ENCODE results near the gene PRXL2A. TPM values are rescaled to one million over a fixed set of nuclear protein-coding genes. Genes with fewer than 3 reads are reported as not detected.

Gene PRXL2A
- total RNA-seq, 1 experiment from 2014 or later: 47.1 TPM

DNA sequence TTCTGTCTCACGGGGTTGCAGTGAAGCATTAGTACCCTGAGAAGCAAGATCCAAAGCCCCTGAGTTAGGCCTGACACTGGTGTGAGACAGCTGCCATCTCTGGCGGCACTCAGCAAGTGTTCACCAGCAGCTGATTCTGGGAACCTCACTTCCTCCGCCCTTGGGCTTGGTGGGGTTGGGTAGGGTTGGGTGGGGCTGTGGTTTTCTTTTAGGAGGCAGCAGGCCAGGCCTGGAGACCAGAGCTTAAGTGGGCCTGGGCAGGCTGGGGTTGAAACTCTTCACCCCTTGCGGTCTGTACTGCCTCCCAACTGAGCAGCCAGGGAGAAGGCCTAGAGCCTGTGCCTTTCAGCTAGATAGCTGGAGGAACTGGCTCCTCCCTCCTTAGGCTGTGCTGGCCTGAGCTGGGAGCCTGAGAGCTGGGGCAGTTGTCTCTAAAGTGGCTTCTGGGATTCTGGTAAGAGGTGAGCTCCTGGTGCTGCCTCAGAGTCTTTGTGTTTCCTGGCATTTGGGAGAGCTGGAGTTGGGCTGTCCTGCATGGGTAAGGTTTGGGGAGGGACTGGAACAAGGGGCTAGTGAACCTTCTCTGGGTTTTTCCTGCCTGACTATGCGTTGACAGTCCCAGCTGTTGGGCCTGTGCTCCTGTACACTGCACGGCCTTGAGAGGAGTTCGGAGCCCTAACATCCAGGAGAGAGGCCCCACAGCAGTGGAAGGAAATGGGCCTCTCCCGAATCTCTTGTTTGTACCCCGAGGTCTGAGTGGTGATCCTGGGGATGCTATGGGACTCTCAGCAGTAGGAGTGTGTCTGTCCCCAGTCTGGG lies 50.9 kb downstream of the PRXL2A start:
- Histone ChIP-seq H3K79me1 (ENCODE audit: insufficient read depth, low read depth, low read length, poor library complexity, severe bottlenecking) (peaks cover 9% of the 10 kb centered on the region), H4K8ac (replicated peaks; ENCODE audit: insufficient read length, low read depth, low read length) (no peak overlapping the region), H3K79me2 (ENCODE audit: insufficient read depth, low read length) (peaks cover 35% of the 10 kb centered on the region; the same call in 1 of the 2 replicates), H3K18ac (ENCODE audit: insufficient read length, low read depth, low read length) (no peak overlapping the region), H3K9ac (ENCODE audit: extremely low read depth, insufficient read length, low read length) (no peak overlapping the region), H4K5ac (ENCODE audit: insufficient read length, low read depth, low read length) (no peak overlapping the region), H3K56ac (ENCODE audit: insufficient read length, low read depth, low read length) (no peak overlapping the region), H3K14ac (ENCODE audit: insufficient read depth, low read length) (peak overlapping the region; percentile 26; the same call in 1 of the 2 replicates), H2BK15ac (ENCODE audit: low read depth, low read length) (no peak overlapping the region), H2BK5ac (ENCODE audit: insufficient read length, low read length) (no peak overlapping the region), H3K9me3 (ENCODE audit: control insufficient read depth, low read depth, low read length) (no peaks in the 10 kb centered on the region), H3K23me2 (ENCODE audit: insufficient read length, low read depth, low read length, poor library complexity, severe bottlenecking) (peaks cover 13% of the 10 kb centered on the region), H3K23ac (ENCODE audit: insufficient read length, low read depth, low read length) (no peak overlapping the region), H3K4me2 (ENCODE audit: insufficient read depth, insufficient read length, low read length) (no peak overlapping the region), H2BK20ac (ENCODE audit: low read depth, low read length, poor library complexity, severe bottlenecking) (no peak overlapping the region), H2AK5ac (ENCODE audit: insufficient read length, low read length) (no peak overlapping the region), H3K27me3 (ENCODE audit: insufficient read depth, low read length) (no peaks in the 10 kb centered on the region; the same call in 1 of the 2 replicates), H3K4me1 (ENCODE audit: insufficient read depth, low read length) (peaks cover 34% of the 10 kb centered on the region), H3K27ac (ENCODE audit: insufficient read length, low read depth, low read length) (no peak overlapping the region), H2AFZ (ENCODE audit: low read length) (no peak overlapping the region), H3K4ac (ENCODE audit: low read depth, low read length) (no peak overlapping the region), H2BK120ac (ENCODE audit: low read depth, low read length, poor library complexity, severe bottlenecking) (no peak overlapping the region), H4K20me1 (ENCODE audit: control insufficient read depth, insufficient read depth, insufficient read length) (peaks cover 9% of the 10 kb centered on the region), H3T11ph (ENCODE audit: low read length) (no peak overlapping the region), H2BK12ac (ENCODE audit: insufficient read length, low read depth, low read length) (no peak overlapping the region), H4K91ac (ENCODE audit: insufficient read length, low read depth, low read length) (no peak overlapping the region)
- Mint-ChIP-seq H3K4me1 (peaks cover 79 to 82% of the 10 kb centered on the region in 2 experiments), H3K9me3 (no peaks in the 10 kb centered on the region), H3K36me3 (ENCODE audit: insufficient read depth in 1 of 3, low read depth in 3 of 3) (peaks cover 0 to 2% (median 0%) of the 10 kb centered on the region in 3 experiments; a peak in 2 of 7 replicates), H3K4me3 (peak overlapping the region in 1 of 2 experiments; percentile 3; a peak in 1 of 5 replicates), H3K27ac (peak overlapping the region in 2 of 3 experiments; percentile 57 to 97; a peak in 4 of 7 replicates), H3K27me3 (ENCODE audit: low read depth) (peaks cover 6% of the 10 kb centered on the region)
- peak; percentile 43 for DNase-seq
- no CpG with 5 or more reads among the region's 9 CpGs for WGBS (ENCODE audit: extremely low coverage, insufficient read length, low lambda C conversion rate)
- TF ChIP-seq, protein P1, sequence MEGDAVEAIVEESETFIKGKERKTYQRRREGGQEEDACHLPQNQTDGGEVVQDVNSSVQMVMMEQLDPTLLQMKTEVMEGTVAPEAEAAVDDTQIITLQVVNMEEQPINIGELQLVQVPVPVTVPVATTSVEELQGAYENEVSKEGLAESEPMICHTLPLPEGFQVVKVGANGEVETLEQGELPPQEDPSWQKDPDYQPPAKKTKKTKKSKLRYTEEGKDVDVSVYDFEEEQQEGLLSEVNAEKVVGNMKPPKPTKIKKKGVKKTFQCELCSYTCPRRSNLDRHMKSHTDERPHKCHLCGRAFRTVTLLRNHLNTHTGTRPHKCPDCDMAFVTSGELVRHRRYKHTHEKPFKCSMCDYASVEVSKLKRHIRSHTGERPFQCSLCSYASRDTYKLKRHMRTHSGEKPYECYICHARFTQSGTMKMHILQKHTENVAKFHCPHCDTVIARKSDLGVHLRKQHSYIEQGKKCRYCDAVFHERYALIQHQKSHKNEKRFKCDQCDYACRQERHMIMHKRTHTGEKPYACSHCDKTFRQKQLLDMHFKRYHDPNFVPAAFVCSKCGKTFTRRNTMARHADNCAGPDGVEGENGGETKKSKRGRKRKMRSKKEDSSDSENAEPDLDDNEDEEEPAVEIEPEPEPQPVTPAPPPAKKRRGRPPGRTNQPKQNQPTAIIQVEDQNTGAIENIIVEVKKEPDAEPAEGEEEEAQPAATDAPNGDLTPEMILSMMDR (conservative IDR thresholded peaks at IDR 0.05): no peak
